Measurements from ENCODE around the gene ERBB4.

The ERBB4 gene

GRCh38 chr2:212030709-212031108, 507.9 kb downstream of the ERBB4 start:
- H2AFZ ChIP-seq (ENCODE audit: low read depth): no peak overlapping the region
- H4K20me1 ChIP-seq (ENCODE audit: insufficient read depth): no peaks in the 10 kb centered on the region
- TF ChIP-seq CTCF (conservative IDR thresholded peaks at IDR 0.05; ENCODE audit: low read depth, low read length): no peak
- no peaks in the 10 kb centered on the region for H3K79me2 ChIP-seq (ENCODE audit: insufficient read depth, low read depth)
- H3K27me3 ChIP-seq (ENCODE audit: insufficient read depth, low read depth): no peaks in the 10 kb centered on the region
- H3K4me3 ChIP-seq (IDR thresholded peaks at IDR 0.05; ENCODE audit: insufficient read depth, low read depth, low read length): no peak overlapping the region
- no peak overlapping the region for H3K4me2 ChIP-seq
- H3K4me1 ChIP-seq (ENCODE audit: low read depth, poor library complexity, severe bottlenecking): peaks cover 21% of the 10 kb centered on the region
- H3K36me3 ChIP-seq (ENCODE audit: insufficient read depth): no peaks in the 10 kb centered on the region
- no peak overlapping the region for H3K27ac ChIP-seq
- H3K9ac ChIP-seq: no peak overlapping the region

GRCh38 chr2:212028798-212029394, 509.7 kb downstream of the ERBB4 start:
- Histone ChIP-seq H3K9ac (no peak overlapping the region), H3K4me3 (IDR thresholded peaks at IDR 0.05; ENCODE audit: insufficient read depth, low read depth, low read length) (no peak overlapping the region), H4K20me1 (ENCODE audit: insufficient read depth) (no peaks in the 10 kb centered on the region), H3K27me3 (ENCODE audit: insufficient read depth, low read depth) (no peaks in the 10 kb centered on the region), H3K27ac (peak overlapping the region; percentile 9; the same call in 1 of the 2 replicates), H2AFZ (ENCODE audit: low read depth) (peak overlapping the region; percentile 39; the same call in 1 of the 2 replicates), H3K36me3 (ENCODE audit: insufficient read depth) (no peaks in the 10 kb centered on the region), H3K4me2 (no peak overlapping the region), H3K79me2 (ENCODE audit: insufficient read depth, low read depth) (no peaks in the 10 kb centered on the region), H3K4me1 (ENCODE audit: low read depth, poor library complexity, severe bottlenecking) (peaks cover 21% of the 10 kb centered on the region)
- no peak for TF ChIP-seq CTCF (conservative IDR thresholded peaks at IDR 0.05; ENCODE audit: low read depth, low read length)

DNA sequence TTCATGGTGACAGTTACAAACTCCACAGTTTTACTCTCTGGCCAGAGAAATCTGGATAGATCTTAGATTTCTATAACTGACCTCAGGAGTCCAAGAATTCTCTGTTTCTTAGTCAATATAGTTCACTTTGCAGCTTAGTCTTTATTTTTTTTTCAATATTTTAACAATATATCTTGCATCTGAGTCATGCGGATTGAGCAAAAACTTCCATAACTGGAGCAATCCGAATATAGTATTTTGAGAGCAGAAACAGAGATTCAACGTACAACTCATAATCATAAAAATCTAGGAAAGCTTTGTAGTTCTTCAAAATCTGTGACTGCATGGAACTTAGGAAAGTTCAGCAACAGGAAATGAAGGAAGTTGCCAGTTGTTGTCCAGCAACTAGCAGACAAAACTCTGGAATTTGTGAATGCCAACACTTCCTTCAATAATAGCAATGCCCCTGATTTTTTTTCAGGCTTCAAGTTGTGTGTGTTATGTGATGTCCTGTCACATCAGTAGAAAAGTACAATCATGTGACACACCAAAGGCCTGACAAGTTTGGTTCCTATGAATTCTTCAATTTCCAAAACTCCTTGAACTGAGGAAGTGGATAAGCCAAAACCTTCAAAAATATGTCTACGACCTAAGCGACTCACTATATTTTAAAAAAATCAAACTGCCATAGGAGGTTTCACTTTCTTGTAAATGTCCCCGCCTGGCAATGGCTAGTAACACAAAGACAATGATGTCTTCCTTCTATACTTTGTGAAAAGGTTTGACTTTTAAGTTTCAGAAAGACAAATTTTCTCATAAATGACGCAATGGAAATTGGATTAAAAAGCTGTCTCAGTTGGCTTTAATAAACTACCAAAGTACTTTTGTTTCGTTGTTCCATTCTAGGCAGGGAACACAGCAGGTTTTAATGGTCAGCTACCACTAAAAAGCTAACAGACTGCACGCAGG, 510.6 kb downstream of the ERBB4 start:
- Histone ChIP-seq H3K4me2 (peak overlapping the region; percentile 44), H4K20me1 (ENCODE audit: insufficient read depth) (no peaks in the 10 kb centered on the region), H2AFZ (ENCODE audit: low read depth) (peak overlapping the region; percentile 39; the same call in 1 of the 2 replicates), H3K4me1 (ENCODE audit: low read depth, poor library complexity, severe bottlenecking) (peaks cover 21% of the 10 kb centered on the region), H3K27ac (peak overlapping the region; percentile 9; the same call in 1 of the 2 replicates), H3K4me3 (IDR thresholded peaks at IDR 0.05; ENCODE audit: insufficient read depth, low read depth, low read length) (no peak overlapping the region), H3K79me2 (ENCODE audit: insufficient read depth, low read depth) (no peaks in the 10 kb centered on the region), H3K36me3 (ENCODE audit: insufficient read depth) (no peaks in the 10 kb centered on the region), H3K9ac (no peak overlapping the region), H3K27me3 (ENCODE audit: insufficient read depth, low read depth) (no peaks in the 10 kb centered on the region)
- TF ChIP-seq CTCF (conservative IDR thresholded peaks at IDR 0.05; ENCODE audit: low read depth, low read length): no peak

DNA sequence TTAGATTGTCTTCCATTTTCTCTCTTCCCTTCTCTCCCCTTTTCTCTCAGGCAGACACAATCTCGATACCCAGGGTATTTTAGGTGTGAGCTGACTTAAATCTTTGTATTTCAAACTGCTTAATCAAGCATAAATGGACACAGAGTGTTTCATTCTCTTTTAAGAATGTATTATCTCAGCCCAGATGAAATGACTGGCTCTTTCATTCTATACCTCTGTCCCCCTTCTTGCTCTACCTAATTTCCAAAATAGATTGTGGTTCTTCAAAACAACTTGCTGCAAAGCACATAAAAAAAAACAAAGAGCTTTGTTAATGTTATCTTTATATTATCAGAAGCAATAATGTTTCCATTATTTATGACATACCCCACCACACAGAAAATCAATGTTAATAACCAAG, 514.6 kb downstream of the ERBB4 start:
- no peaks in the 10 kb centered on the region for H3K27me3 ChIP-seq (ENCODE audit: insufficient read depth, low read depth)
- no peaks in the 10 kb centered on the region for H3K36me3 ChIP-seq (ENCODE audit: insufficient read depth)
- H3K4me3 ChIP-seq (IDR thresholded peaks at IDR 0.05; ENCODE audit: insufficient read depth, low read depth, low read length): no peak overlapping the region
- no peak overlapping the region for H3K4me2 ChIP-seq
- H3K9ac ChIP-seq: no peak overlapping the region
- H3K4me1 ChIP-seq (ENCODE audit: low read depth, poor library complexity, severe bottlenecking): peaks cover 8% of the 10 kb centered on the region
- no peak overlapping the region for H3K27ac ChIP-seq
- H3K79me2 ChIP-seq (ENCODE audit: insufficient read depth, low read depth): no peaks in the 10 kb centered on the region
- no peaks in the 10 kb centered on the region for H4K20me1 ChIP-seq (ENCODE audit: insufficient read depth)
- TF ChIP-seq CTCF (conservative IDR thresholded peaks at IDR 0.05; ENCODE audit: low read depth, low read length): no peak
- H2AFZ ChIP-seq (ENCODE audit: low read depth): no peak overlapping the region

Measured in KMS-11 (cell line).